ENCODE results near the gene INSYN2A.

- TF ChIP-seq CTCF (IDR thresholded peaks at IDR 0.05; ENCODE audit: insufficient read depth, low read length) (no peak), SPI1 (IDR thresholded peaks at IDR 0.05; ENCODE audit: borderline replicate concordance, low read depth) (no peak), POLR2AphosphoS5 (IDR thresholded peaks at IDR 0.05; ENCODE audit: low read depth) (no peak), REST (IDR thresholded peaks at IDR 0.05; ENCODE audit: insufficient replicate concordance, low read depth) (no peak), GABPA (IDR thresholded peaks at IDR 0.05; ENCODE audit: low read depth) (no peak)
Observed at GRCh38 chr10:127176649-127177048, 19.7 kb downstream of the INSYN2A start.
